ENCODE measurements around the gene SERPINE2.
"Not testable (repeated sequence)": the region's sequence is repeated elsewhere in the genome, so short reads cannot be mapped to it uniquely, and the experiment has no call there.

SERPINE2 gene

DNA sequence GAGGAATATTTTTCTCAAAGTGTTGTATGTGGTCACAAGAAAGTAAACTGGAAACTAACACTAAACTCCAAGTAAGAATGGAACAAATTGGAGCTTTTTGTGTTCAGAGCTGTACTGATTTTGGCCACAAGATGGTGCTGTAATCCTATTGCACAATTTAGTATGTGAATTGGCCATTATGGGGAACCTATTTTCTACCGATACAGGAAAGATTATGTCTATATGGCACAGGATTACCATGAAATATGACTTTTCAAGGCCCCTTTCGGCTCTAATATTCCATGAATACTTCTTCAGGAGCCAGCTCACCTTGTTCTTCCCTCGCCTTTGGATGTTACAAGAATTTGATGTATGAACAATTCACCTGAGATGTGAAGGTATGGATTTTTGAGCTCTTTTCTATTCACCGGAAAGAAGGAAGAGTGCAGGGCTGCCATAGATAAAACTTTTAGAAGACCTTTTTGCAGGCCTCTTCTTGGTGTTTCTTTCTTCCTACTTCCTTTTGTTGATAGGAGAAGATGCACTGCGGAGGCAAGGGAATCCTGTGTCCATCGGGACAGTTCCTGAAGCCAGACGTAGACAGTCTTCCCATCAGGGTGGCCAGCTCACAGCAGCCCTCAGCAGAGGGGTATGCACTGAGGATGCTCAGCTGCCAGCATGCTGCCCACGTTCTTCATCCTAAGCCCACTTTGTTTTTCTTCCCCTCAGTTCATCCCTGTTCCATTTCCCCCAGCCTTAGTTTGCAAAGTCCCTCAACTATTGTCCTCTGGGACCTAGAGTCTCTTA lies 68.5 kb downstream of the SERPINE2 start:
- peak; percentile 74 for DNase-seq

DNA sequence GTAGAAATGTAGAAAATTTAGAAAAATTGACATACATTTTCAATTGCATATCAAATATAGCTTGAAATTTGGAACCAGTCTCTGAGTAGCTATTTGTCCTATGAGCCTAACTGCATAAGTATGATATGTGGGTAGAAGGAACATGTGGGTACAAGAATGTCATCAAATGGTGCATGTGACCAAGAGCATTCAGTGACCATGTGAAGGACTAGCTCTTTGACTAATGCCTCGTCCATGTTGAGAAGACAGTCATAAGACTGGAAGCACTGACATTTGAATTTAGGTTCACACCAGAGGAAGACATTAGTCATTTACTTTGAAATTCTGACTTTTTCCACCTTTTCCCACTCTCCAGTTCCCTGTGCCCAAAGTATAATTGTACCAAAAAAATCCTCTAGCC lies 69.2 kb downstream of the SERPINE2 start:
- peak; percentile 7 for DNase-seq

DNA sequence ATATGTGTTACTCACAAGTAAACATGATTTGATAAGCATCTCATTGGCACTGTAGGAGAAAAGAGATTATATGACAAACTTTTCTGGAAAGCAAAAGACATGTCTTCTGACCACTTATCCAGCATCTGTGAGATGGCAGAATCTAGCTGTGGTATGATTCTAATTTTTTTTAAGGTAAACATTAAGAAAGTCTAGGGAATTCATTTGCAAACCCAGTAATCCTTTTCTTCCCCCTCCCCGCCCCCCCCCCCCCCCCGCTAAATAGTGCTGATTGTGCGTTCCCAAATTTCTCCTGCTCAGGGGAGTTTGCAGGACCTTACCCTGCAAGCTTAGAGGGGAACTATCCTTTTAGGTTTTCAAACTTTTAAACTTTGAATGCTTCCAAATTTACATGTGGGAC lies 69.8 kb downstream of the SERPINE2 start:
- DNase-seq: no peak

DNA sequence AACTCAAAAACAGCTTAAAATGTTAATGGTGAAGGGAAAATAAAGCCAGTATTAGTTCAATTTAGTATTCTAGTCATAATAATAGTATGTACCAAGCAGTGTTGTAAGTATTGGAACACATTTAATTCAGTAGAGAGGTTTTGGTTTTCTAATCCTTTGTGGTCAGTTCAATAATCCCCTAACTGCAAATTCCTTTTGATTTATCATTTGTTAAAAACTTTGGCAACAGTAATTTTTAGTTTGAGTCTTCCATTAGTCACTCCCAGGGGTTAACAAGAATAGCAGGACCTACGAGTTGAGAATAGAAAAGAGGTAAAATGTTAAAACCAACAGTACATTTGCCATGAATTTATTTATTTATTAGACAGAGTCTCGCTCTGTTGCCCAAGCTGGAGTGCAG lies 71.1 kb downstream of the SERPINE2 start:
- DNase-seq: no peak

GRCh38 chr2:223959688-223960087 lies 79.4 kb downstream of the SERPINE2 start:
- DNase-seq: no peak

GRCh38 chr2:223957092-223957851 lies 81.8 kb downstream of the SERPINE2 start, which contains the start of gene MRPL44:
Gene MRPL44, plus strand, starts transcription at chr2:223957463. Its CDS starts 10 bp downstream, at chr2:223957473.
- peak; percentile 98 for DNase-seq

GRCh38 chr2:223956300-223956699 lies 82.8 kb downstream of the SERPINE2 start:
- no peak for DNase-seq

DNA sequence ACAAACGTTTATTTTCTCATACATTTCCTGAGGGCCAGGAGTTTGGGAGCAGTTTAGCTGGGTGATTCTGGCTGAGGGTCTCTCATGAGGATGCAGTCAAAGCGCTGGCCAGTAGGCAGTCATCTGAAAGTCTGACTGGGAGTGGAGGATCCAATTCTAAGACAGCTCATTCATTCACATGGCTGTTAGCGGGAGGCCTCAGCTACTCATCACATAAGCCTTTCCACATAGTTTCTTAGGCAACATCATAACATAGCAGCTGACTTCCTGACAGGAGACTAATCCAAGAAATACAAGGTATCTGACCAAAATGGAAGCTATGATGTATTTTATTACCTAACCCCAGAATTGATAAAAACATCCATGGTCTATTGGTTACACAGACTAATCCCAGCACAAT lies 84.7 kb downstream of the SERPINE2 start:
- DNase-seq: peak; percentile 39

DNA sequence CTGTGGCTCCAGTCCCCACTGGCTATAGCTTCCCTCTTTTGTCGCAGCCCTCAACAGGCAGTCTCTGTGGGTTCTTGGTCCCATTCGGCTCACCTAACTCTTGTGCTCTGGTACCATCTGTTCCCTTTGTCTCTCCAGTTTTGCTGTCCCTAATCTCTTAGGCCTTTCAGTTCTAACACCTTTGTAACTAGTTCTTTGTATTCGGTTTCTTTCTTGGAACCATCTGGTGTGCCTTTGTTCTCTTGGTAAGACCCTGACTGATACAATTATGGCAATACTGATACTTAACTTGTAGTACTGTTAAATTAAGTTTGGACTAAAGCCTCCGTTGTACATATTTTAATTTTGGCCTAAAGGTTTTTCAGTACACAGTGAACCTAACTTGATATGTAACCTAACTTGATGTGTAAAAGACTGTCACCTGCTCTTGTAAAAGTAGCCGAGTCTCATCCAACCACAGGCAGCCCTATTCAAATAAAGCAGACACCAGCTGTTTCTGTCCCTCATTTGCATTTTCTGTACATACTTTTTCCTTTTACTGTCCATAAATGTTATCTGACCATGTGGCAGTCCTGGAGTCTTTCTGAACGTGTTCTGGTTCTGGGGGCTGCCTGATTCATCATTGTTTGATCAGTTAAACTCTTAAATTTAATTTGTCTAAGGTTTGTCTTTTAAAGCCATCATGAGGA lies 86.7 kb downstream of the SERPINE2 start:
- peak; percentile 96 for DNase-seq

- no peak for DNase-seq
Measured at GRCh38 chr2:223950448-223951347, 88.4 kb downstream of the SERPINE2 start.

- no peak for DNase-seq
Measured at GRCh38 chr2:223949241-223949840, 89.7 kb downstream of the SERPINE2 start.

- DNase-seq: peak; percentile 68
Measured at GRCh38 chr2:223947711-223948205, 91.3 kb downstream of the SERPINE2 start.

- DNase-seq: no peak
Measured at GRCh38 chr2:223945755-223946154, 93.3 kb downstream of the SERPINE2 start.

DNA sequence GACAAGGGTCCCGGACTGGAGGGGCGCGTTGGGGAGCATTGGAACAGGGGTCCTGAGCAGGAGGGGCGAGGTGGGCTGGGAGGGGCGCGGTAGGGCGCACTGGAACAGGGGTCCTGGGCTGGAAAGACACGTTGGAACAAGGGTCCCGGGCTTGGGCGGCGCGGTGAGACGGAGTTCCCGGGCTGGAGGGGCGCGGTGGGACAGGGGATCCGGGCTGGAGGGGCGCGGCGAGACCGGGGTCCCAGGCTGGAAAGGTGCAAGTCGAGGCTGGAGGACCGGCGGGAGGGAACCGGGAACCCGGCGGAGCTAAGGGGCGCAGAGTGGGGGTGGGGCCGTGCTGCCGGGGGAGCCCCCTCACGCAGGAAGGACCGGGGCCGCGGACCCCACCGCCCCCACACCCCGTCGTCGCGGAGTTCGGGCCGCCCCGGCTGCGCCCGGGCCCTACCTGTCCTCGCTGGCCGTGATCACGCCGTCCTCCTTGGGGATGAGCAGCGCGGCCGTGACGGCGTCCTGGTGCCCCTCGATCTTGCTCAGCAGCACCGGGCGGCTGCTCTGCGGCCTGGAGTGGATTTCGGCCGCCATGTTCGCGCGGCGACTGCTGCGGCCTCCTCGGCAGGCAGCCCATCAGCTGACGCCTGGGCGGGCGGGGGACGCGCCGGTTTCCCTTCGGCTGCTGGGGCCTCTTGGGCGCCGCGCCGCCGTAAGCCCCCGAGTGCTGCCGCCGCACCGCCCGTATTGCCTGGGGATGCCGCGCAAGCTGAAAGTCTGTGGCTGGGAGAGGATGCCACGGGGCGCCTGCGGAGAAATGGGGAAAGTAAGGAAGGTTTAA lies 94.2 kb downstream of the SERPINE2 start, which contains the start of gene WDFY1:
Gene WDFY1, minus strand, starts transcription at position 633 of the 829 bp plus-strand sequence. Its CDS starts 51 bp downstream, at position 582.
- peak; percentile 91 for DNase-seq

DNA sequence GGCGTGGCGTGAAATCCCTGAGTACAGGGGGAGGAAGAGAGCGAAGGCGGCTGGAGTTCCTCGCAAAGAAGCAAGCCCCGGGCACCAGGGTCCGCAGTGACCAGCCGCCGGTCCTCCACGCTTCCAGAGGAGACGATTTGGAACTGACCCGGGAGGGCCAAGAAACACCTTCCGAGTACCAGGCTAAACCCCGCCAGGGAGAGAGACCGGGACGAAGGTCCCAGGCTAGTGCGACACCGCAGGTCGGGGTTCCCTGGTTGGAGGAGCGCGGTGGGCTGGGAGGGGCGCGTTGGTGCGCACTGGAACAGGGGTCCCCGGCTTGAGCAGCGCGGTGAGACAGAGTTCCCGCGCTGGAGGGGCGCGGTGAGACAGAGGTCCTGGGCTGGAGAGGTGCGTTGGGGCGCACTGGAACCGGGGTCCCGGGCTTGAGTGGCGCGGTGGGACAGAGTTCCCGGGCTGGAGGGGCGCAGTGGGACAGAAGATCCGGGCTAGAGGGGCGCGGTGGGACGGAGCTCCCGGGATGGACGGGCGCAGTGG lies 94.9 kb downstream of the SERPINE2 start:
- peak; percentile 43 for DNase-seq

DNA sequence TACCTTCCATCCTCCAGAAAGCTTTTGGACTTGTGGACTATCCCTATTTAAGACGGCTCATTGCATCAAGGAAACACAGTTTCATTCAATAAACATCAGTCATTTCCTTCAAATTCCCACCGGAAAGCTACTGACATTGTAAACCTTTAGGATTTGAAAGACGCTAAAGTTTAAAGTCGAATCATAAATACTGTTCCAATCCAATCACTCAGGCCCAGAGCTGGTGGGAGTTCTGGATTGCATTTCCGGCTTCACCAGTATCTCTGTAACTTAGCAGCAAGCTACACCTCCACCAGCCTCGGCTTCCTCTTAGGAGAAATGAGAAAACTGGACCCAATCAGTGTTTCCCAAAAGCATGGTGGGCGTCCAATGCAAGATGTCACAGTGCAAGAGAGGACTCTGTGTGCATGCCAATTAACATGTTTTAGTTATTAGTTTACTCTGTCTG lies 95.5 kb downstream of the SERPINE2 start:
- no peak for DNase-seq

- no peak for DNase-seq
Measured at GRCh38 chr2:223943135-223943534, 96.0 kb downstream of the SERPINE2 start.

DNA sequence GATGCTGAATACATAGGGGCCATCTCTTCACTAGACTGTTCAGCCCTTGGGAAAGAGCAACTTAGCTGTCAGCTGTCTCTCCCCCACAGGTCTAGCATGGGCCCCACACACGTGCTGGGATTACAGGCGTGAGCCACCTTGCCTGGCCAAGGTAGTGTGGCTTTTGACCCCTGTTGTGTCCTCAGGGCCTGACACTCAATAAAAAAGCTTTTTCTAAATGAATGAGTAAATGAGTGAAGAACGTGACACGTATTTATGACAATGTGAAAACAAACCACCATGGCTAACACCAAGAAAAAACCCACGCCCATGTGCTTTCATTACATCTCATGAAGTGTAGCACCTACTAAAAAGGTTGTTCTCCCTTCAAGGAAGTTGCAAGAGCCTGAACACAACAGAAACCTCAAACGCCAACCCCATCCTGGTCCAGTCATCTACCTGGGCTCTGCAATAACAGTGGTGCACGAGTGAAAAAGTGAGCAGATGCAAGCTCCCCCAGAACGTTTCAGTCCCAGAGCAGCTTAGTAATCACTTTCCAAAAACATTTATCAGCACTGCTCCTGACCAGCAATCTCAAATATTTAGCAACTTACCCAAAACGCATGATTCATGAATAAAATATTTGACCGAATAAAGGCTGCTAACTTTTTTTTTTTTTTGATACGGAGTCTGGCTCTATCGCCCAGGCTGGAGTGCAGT lies 97.4 kb downstream of the SERPINE2 start:
- DNase-seq: no peak

DNA sequence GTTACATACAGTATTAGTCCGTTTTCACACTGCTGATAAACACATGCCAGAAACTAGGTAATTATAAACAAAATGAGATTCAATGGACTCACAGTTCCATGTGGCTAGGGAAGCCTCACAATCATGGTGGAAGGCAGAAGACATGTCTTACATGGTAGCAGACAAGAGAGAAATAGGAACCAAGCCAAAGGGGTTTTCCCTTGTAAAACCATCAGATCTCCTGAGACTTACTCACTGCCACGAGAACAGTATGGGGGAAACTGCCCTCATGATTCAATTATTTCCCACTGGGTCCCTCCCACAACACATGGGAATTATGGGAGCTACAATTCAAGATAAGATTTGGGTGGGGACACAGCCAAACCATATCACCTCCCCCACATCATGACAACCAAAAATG lies 99.6 kb downstream of the SERPINE2 start:
- not testable (repeated sequence) for DNase-seq

DNA sequence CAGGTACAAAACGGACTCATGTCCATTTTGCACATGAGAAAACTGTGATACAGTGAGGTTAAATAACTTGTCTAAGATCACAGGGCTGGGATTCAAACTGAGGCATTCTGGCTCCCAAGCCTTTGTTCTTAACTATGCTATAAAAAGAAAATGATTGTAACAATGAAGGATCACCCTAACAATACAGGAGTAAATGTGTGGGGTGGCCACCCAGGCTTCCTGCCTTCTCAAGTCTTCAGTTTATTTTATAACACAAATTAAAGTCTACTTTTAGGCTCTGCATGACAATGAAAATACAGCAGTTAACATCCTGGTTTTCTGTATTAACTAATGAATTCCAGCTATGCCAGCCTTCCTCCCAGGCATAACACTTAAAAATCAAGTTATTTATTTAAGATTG lies 101.6 kb downstream of the SERPINE2 start:
- DNase-seq: no peak
